Stimulated activated memory B cell treated with anti-CD40 and anti-IgM and Interleukin-4, amounts not matched to agents 10 μg/mL and 1 μg/mL and 100 μg/mL, for 72 hours (primary cell): Measurements from ENCODE around the gene PROKR1.
"Not testable (repeated sequence)": the region's sequence is repeated elsewhere in the genome, so short reads cannot be mapped to it uniquely, and the experiment has no call there.

Experiments
- ATAC-seq: fragments of 150-1000 bp; cut with Tn5 transposase; 2 replicates; pipeline ENCODE4 v1.10.0; 2021
- H3K27ac Mint-ChIP-seq: one replicate; pipeline ENCODE4 v1.8.0; 2022; ENCODE audit warnings: mild to moderate bottlenecking, mixed read lengths
- H3K27me3 Mint-ChIP-seq: one replicate; pipeline ENCODE4 v1.8.0; 2022; ENCODE audit warnings: mixed read lengths
- H3K36me3 Mint-ChIP-seq: one replicate; pipeline ENCODE4 v1.8.0; 2022; ENCODE audit warnings: mixed read lengths
- H3K4me1 Mint-ChIP-seq: one replicate; pipeline ENCODE4 v1.8.0; 2022; ENCODE audit warnings: mixed read lengths
- H3K4me3 Mint-ChIP-seq: one replicate; pipeline ENCODE4 v1.8.0; 2022; ENCODE audit warnings: mild to moderate bottlenecking, moderate library complexity, mixed read lengths
- H3K9me3 Mint-ChIP-seq: one replicate; pipeline ENCODE4 v1.8.0; 2022; ENCODE audit warnings: mixed read lengths

Gene PROKR1

GRCh38 chr2:68675470-68675869, 32.1 kb downstream of the PROKR1 start:
- Mint-ChIP-seq H3K4me1 (no peaks in the 10 kb centered on the region), H3K27ac (no peak overlapping the region), H3K27me3 (no peaks in the 10 kb centered on the region), H3K4me3 (no peak overlapping the region), H3K36me3 (no peaks in the 10 kb centered on the region), H3K9me3 (no peaks in the 10 kb centered on the region)
- no peak for ATAC-seq

- H3K4me1 Mint-ChIP-seq, H3K36me3 Mint-ChIP-seq, ATAC-seq, H3K27me3 Mint-ChIP-seq, H3K4me3 Mint-ChIP-seq, H3K27ac Mint-ChIP-seq, H3K9me3 Mint-ChIP-seq: not testable (repeated sequence)
Measured at GRCh38 chr2:68677837-68678236, 34.5 kb downstream of the PROKR1 start.

GRCh38 chr2:68679166-68679916, 36.0 kb downstream of the PROKR1 start:
- Mint-ChIP-seq H3K27ac (peak overlapping the region; percentile 76), H3K4me3 (peak overlapping the region; percentile 69)
- not testable (repeated sequence) for H3K36me3 Mint-ChIP-seq, H3K9me3 Mint-ChIP-seq, H3K4me1 Mint-ChIP-seq, H3K27me3 Mint-ChIP-seq, ATAC-seq

GRCh38 chr2:68679917-68680267, 36.5 kb downstream of the PROKR1 start:
- H3K4me1 Mint-ChIP-seq, H3K9me3 Mint-ChIP-seq, H3K27me3 Mint-ChIP-seq, ATAC-seq, H3K36me3 Mint-ChIP-seq: not testable (repeated sequence)
- peak overlapping the region; percentile 76 for H3K27ac Mint-ChIP-seq
- H3K4me3 Mint-ChIP-seq: peak overlapping the region; percentile 69

GRCh38 chr2:68684197-68684596, 40.8 kb downstream of the PROKR1 start:
- Mint-ChIP-seq H3K27me3 (no peaks in the 10 kb centered on the region), H3K4me3 (no peak overlapping the region), H3K4me1 (peaks cover 16% of the 10 kb centered on the region), H3K36me3 (no peaks in the 10 kb centered on the region), H3K27ac (no peak overlapping the region), H3K9me3 (peaks cover 3% of the 10 kb centered on the region)
- no peak for ATAC-seq

- no peaks in the 10 kb centered on the region for H3K9me3 Mint-ChIP-seq
- no peak overlapping the region for H3K4me3 Mint-ChIP-seq
- H3K4me1 Mint-ChIP-seq: peaks cover 35% of the 10 kb centered on the region
- peak overlapping the region; percentile 60 for H3K27ac Mint-ChIP-seq
- ATAC-seq: no peak
- H3K36me3 Mint-ChIP-seq: no peaks in the 10 kb centered on the region
- no peaks in the 10 kb centered on the region for H3K27me3 Mint-ChIP-seq
Measured at GRCh38 chr2:68686178-68686577, 42.8 kb downstream of the PROKR1 start.

- Mint-ChIP-seq H3K4me3 (no peak overlapping the region), H3K4me1 (peaks cover 43% of the 10 kb centered on the region), H3K36me3 (no peaks in the 10 kb centered on the region), H3K27ac (no peak overlapping the region), H3K9me3 (no peaks in the 10 kb centered on the region), H3K27me3 (no peaks in the 10 kb centered on the region)
- no peak for ATAC-seq
Measured at GRCh38 chr2:68687018-68687417, 43.6 kb downstream of the PROKR1 start.

- H3K27ac Mint-ChIP-seq: peak overlapping the region; percentile 98
- peak overlapping the region; percentile 70 for H3K4me3 Mint-ChIP-seq
- ATAC-seq: peak; percentile 91
- peaks cover 62% of the 10 kb centered on the region for H3K4me1 Mint-ChIP-seq
- no peaks in the 10 kb centered on the region for H3K36me3 Mint-ChIP-seq
- no peaks in the 10 kb centered on the region for H3K9me3 Mint-ChIP-seq
- H3K27me3 Mint-ChIP-seq: no peaks in the 10 kb centered on the region
Measured at GRCh38 chr2:68689553-68690537, 46.5 kb downstream of the PROKR1 start.

- H3K36me3 Mint-ChIP-seq: no peaks in the 10 kb centered on the region
- H3K27ac Mint-ChIP-seq: peak overlapping the region; percentile 98
- peak overlapping the region; percentile 70 for H3K4me3 Mint-ChIP-seq
- no peak for ATAC-seq
- peaks cover 62% of the 10 kb centered on the region for H3K4me1 Mint-ChIP-seq
- no peaks in the 10 kb centered on the region for H3K9me3 Mint-ChIP-seq
- no peaks in the 10 kb centered on the region for H3K27me3 Mint-ChIP-seq
Measured at GRCh38 chr2:68690851-68691250, 47.5 kb downstream of the PROKR1 start.

- no peaks in the 10 kb centered on the region for H3K9me3 Mint-ChIP-seq
- no peak overlapping the region for H3K4me3 Mint-ChIP-seq
- peaks cover 62% of the 10 kb centered on the region for H3K4me1 Mint-ChIP-seq
Measured at GRCh38 chr2:68692511-68692910, 49.1 kb downstream of the PROKR1 start.

GRCh38 chr2:68693951-68694350, 50.6 kb downstream of the PROKR1 start:
- no peaks in the 10 kb centered on the region for H3K27me3 Mint-ChIP-seq
- H3K27ac Mint-ChIP-seq: no peak overlapping the region
- no peak for ATAC-seq
- H3K4me3 Mint-ChIP-seq: no peak overlapping the region
- H3K4me1 Mint-ChIP-seq: peaks cover 49% of the 10 kb centered on the region
- no peaks in the 10 kb centered on the region for H3K36me3 Mint-ChIP-seq
- H3K9me3 Mint-ChIP-seq: no peaks in the 10 kb centered on the region

More at GRCh38 chr2:68692511-68692910, 49.1 kb downstream of the PROKR1 start:
- Mint-ChIP-seq H3K27ac (peak overlapping the region; percentile 98), H3K27me3 (no peaks in the 10 kb centered on the region), H3K36me3 (no peaks in the 10 kb centered on the region)
- ATAC-seq: no peak

GRCh38 chr2:68695971-68696370, 52.6 kb downstream of the PROKR1 start:
- no peaks in the 10 kb centered on the region for H3K36me3 Mint-ChIP-seq
- no peak overlapping the region for H3K27ac Mint-ChIP-seq
- no peak overlapping the region for H3K4me3 Mint-ChIP-seq
- no peak for ATAC-seq
- no peaks in the 10 kb centered on the region for H3K27me3 Mint-ChIP-seq
- no peaks in the 10 kb centered on the region for H3K9me3 Mint-ChIP-seq
- peaks cover 29% of the 10 kb centered on the region for H3K4me1 Mint-ChIP-seq

GRCh38 chr2:68696554-68696953, 53.2 kb downstream of the PROKR1 start:
- Mint-ChIP-seq H3K4me1 (peaks cover 24% of the 10 kb centered on the region), H3K36me3 (no peaks in the 10 kb centered on the region), H3K27ac (no peak overlapping the region), H3K4me3 (no peak overlapping the region), H3K27me3 (no peaks in the 10 kb centered on the region), H3K9me3 (no peaks in the 10 kb centered on the region)
- ATAC-seq: no peak

GRCh38 chr2:68698567-68699377, 55.4 kb downstream of the PROKR1 start:
- ATAC-seq: no peak
- Mint-ChIP-seq H3K36me3 (no peaks in the 10 kb centered on the region), H3K9me3 (no peaks in the 10 kb centered on the region), H3K27ac (peak overlapping the region; percentile 54), H3K27me3 (no peaks in the 10 kb centered on the region), H3K4me3 (no peak overlapping the region), H3K4me1 (peaks cover 3% of the 10 kb centered on the region)

GRCh38 chr2:68700560-68700959, 57.2 kb downstream of the PROKR1 start:
- Mint-ChIP-seq H3K4me1 (no peaks in the 10 kb centered on the region), H3K27ac (no peak overlapping the region), H3K9me3 (no peaks in the 10 kb centered on the region), H3K36me3 (no peaks in the 10 kb centered on the region), H3K4me3 (no peak overlapping the region), H3K27me3 (no peaks in the 10 kb centered on the region)
- ATAC-seq: no peak
